IMR-90 (cell line): ENCODE measurements around the gene CYB5R3. TPM values are rescaled to one million over a fixed set of nuclear protein-coding genes. Genes with fewer than 3 reads are reported as not detected.
A peak's percentile ranks its signal among the peaks of the same experiment; 100 is the strongest.

Experiments
- ATAC-seq: fragments of 200-7000 bp; cut with Tn5 transposase; 2 replicates; pipeline ENCODE4 v1.9.1; 2020; ENCODE audit warnings: low read depth, mild to moderate bottlenecking, moderate library complexity
- BruUV-seq: library from RNA; stranded (reverse); fragments of 400-500 nt; replicated peaks from 2 replicates; lab custom pipeline; 2021; lab: Mats Ljungman, UMichigan
- CTCF ChIA-PET: fragments of 300-600 bp; formaldehyde crosslinking; extraction: SDS; loops from one replicate; lab custom pipeline; 2021; ENCODE audit warnings: antibody characterized with exemption; lab: Yijun Ruan, JAX
- POLR2A ChIA-PET: fragments of 300-600 bp; sonication (Branson Sonifier 250); formaldehyde crosslinking; loops from one replicate; lab custom pipeline; 2022; ENCODE audit warnings: antibody characterized with exemption; ENCODE audit not compliant: unreplicated experiment; lab: Charles Lee
- DNase-seq: peaks from one replicate; pipeline ENCODE4 v3.0.0; 2013
- H2AFZ ChIP-seq: replicated peaks from 2 replicates; pipeline ENCODE3; 2013; ENCODE audit warnings: low read length, mild to moderate bottlenecking; ENCODE audit not compliant: poor library complexity
- H2AK5ac ChIP-seq: 2 replicates; pipeline ENCODE4 v1.6.1; 2013; ENCODE audit warnings: low read depth, low read length, inconsistent platforms
- H2AK9ac ChIP-seq: replicated peaks from 2 replicates; pipeline ENCODE3; 2013; ENCODE audit warnings: mild to moderate bottlenecking, low read depth, low read length, moderate library complexity; ENCODE audit not compliant: poor library complexity
- H2BK120ac ChIP-seq: 2 replicates; pipeline ENCODE4 v1.6.1; 2013; ENCODE audit warnings: low read depth, low read length, inconsistent platforms
- H2BK15ac ChIP-seq: 3 replicates; pipeline ENCODE4 v1.6.1; 2013; ENCODE audit warnings: low read depth, low read length, inconsistent platforms
- H2BK20ac ChIP-seq: 2 replicates; pipeline ENCODE4 v1.6.1; 2013; ENCODE audit warnings: low read depth, mild to moderate bottlenecking, inconsistent platforms, low read length, moderate library complexity
- H2BK5ac ChIP-seq: 2 replicates; pipeline ENCODE4 v1.6.1; 2013; ENCODE audit warnings: mild to moderate bottlenecking, low read depth, low read length, inconsistent platforms; ENCODE audit not compliant: poor library complexity, severe bottlenecking
- H3K14ac ChIP-seq: replicated peaks from 2 replicates; pipeline ENCODE4 v1.6.1; 2013; ENCODE audit warnings: low read depth, low read length, inconsistent platforms
- H3K18ac ChIP-seq: 2 replicates; pipeline ENCODE4 v1.6.1; 2013; ENCODE audit warnings: low read depth, low read length, control low read depth
- H3K23ac ChIP-seq: 2 replicates; pipeline ENCODE4 v1.6.1; 2013; ENCODE audit warnings: low read depth, low read length, inconsistent platforms
- H3K27ac ChIP-seq: 2 replicates; pipeline ENCODE4 v1.5.1; 2013; ENCODE audit warnings: mild to moderate bottlenecking, control low read depth, low read length; ENCODE audit not compliant: insufficient read depth
- H3K27me3 ChIP-seq: 2 replicates; pipeline ENCODE4 v1.6.1; 2013; ENCODE audit warnings: low read length; ENCODE audit not compliant: control insufficient read depth, insufficient read depth
- H3K36me3 ChIP-seq: 2 replicates; pipeline ENCODE4 v1.6.1; 2013; ENCODE audit warnings: low read length, mixed read lengths; ENCODE audit not compliant: control insufficient read depth, insufficient read depth
- H3K4ac ChIP-seq: 2 replicates; pipeline ENCODE4 v1.6.1; 2013; ENCODE audit warnings: low read depth, low read length, inconsistent platforms
- H3K4me1 ChIP-seq: 2 replicates; pipeline ENCODE4 v1.6.1; 2013; ENCODE audit warnings: low read length, mixed read lengths; ENCODE audit not compliant: control insufficient read depth, insufficient read depth
- H3K4me2 ChIP-seq: 2 replicates; pipeline ENCODE4 v1.6.1; 2013; ENCODE audit warnings: low read depth, mild to moderate bottlenecking, control low read depth, low read length, moderate library complexity
- H3K4me3 ChIP-seq: 2 replicates; pipeline ENCODE4 v1.5.1; 2013; ENCODE audit warnings: low read depth, mild to moderate bottlenecking, control low read depth, low read length, moderate library complexity; ENCODE audit not compliant: insufficient read depth
- H3K56ac ChIP-seq: 2 replicates; pipeline ENCODE4 v1.6.1; 2013; ENCODE audit warnings: low read length, inconsistent platforms; ENCODE audit not compliant: insufficient read depth; ENCODE audit errors: extremely low read depth
- H3K79me1 ChIP-seq, 2 experiments: 2 replicates each; pipeline ENCODE4 v1.6.1; 2013; ENCODE audit warnings: low read length in 2 of 2, inconsistent platforms in 1 of 2, low read depth in 1 of 2
- H3K9ac ChIP-seq: 2 replicates; pipeline ENCODE4 v1.6.1; 2013; ENCODE audit warnings: low read depth, low read length, control low read depth
- H3K9me1 ChIP-seq: 2 replicates; pipeline ENCODE4 v1.6.1; 2013; ENCODE audit warnings: low read length, inconsistent platforms; ENCODE audit not compliant: insufficient read depth
- H3K9me3 ChIP-seq: 2 replicates; pipeline ENCODE4 v1.6.1; 2013; ENCODE audit warnings: low read length; ENCODE audit not compliant: control insufficient read depth, insufficient read depth
- H4K20me1 ChIP-seq: 2 replicates; pipeline ENCODE4 v1.6.1; 2013; ENCODE audit warnings: low read length, inconsistent platforms; ENCODE audit not compliant: insufficient read depth
- H4K5ac ChIP-seq: 2 replicates; pipeline ENCODE4 v1.6.1; 2013; ENCODE audit warnings: mild to moderate bottlenecking, low read depth, low read length, control low read depth
- H4K8ac ChIP-seq, 2 experiments: 2 replicates each; pipeline ENCODE4 v1.6.1; 2013; ENCODE audit warnings: low read depth in 2 of 2, low read length in 2 of 2, control low read depth in 1 of 2, inconsistent platforms in 1 of 2
- H4K91ac ChIP-seq: 2 replicates; pipeline ENCODE4 v1.6.1; 2013; ENCODE audit warnings: low read depth, low read length, inconsistent platforms; ENCODE audit not compliant: insufficient read depth
- BHLHE40 ChIP-seq: fragments of 150-350 bp; IDR thresholded peaks from 2 replicates; pipeline ENCODE4 v1.6.1; 2016; ENCODE audit warnings: mild to moderate bottlenecking, low read depth, low read length
- CEBPB ChIP-seq: IDR thresholded peaks from 2 replicates; pipeline ENCODE4 v1.6.1; 2012; ENCODE audit warnings: low read depth, low read length, improper control_type of control experiment
- CHD1 ChIP-seq: IDR thresholded peaks from 2 replicates; pipeline ENCODE4 v1.6.1; 2012; ENCODE audit warnings: low read depth, low read length, improper control_type of control experiment
- ELK1 ChIP-seq: fragments of 150-350 bp; IDR thresholded peaks from 2 replicates; pipeline ENCODE4 v1.6.1; 2016; ENCODE audit warnings: low read depth, mild to moderate bottlenecking, low read length, moderate library complexity, borderline replicate concordance
- FOS ChIP-seq: fragments of 150-350 bp; IDR thresholded peaks from 2 replicates; pipeline ENCODE4 v1.6.1; 2016; ENCODE audit warnings: low read depth, low read length
- MAFK ChIP-seq: IDR thresholded peaks from 2 replicates; pipeline ENCODE4 v1.6.1; 2012; ENCODE audit warnings: low read depth, low read length, improper control_type of control experiment
- MAZ ChIP-seq: IDR thresholded peaks from 2 replicates; pipeline ENCODE4 v1.6.1; 2012; ENCODE audit warnings: low read depth, mild to moderate bottlenecking, low read length, improper control_type of control experiment, moderate library complexity, borderline replicate concordance
- MXI1 ChIP-seq: IDR thresholded peaks from 2 replicates; pipeline ENCODE4 v1.6.1; 2012; ENCODE audit warnings: low read depth, mild to moderate bottlenecking, low read length, moderate library complexity, borderline replicate concordance
- NFE2L2 ChIP-seq: fragments of 150-350 bp; IDR thresholded peaks from 2 replicates; pipeline ENCODE4 v1.6.1; 2016; ENCODE audit warnings: low read depth, mild to moderate bottlenecking, low read length
- POLR2A ChIP-seq: IDR thresholded peaks from 2 replicates; pipeline ENCODE4 v1.6.1; 2012; ENCODE audit warnings: mild to moderate bottlenecking, low read depth, low read length
- RAD21 ChIP-seq: IDR thresholded peaks from 2 replicates; pipeline ENCODE4 v1.6.1; 2012; ENCODE audit warnings: low read length, improper control_type of control experiment
- RCOR1 ChIP-seq: IDR thresholded peaks from 2 replicates; pipeline ENCODE4 v1.6.1; 2012; ENCODE audit warnings: mild to moderate bottlenecking, low read length, improper control_type of control experiment; ENCODE audit not compliant: insufficient replicate concordance
- RFX5 ChIP-seq: IDR thresholded peaks from 2 replicates; pipeline ENCODE4 v1.8.0; 2012; ENCODE audit warnings: low read depth, mild to moderate bottlenecking, low read length, moderate library complexity
- SMC3 ChIP-seq: fragments of 150-350 bp; IDR thresholded peaks from 2 replicates; pipeline ENCODE4 v1.6.1; 2016; ENCODE audit warnings: low read depth, mild to moderate bottlenecking, antibody characterized with exemption, low read length, moderate library complexity
- USF2 ChIP-seq: fragments of 150-350 bp; IDR thresholded peaks from 2 replicates; pipeline ENCODE4 v1.6.1; 2017; ENCODE audit warnings: mild to moderate bottlenecking, antibody characterized with exemption, low read length, low read depth
- WGBS, 2 experiments: methylation state at CpG; one replicate each; pipeline versions ENCODE4 v1.1.5 to v1.1.7; 2013; ENCODE audit warnings: missing lambda C conversion rate in 2 of 2; ENCODE audit not compliant: insufficient read length in 1 of 2; ENCODE audit errors: extremely low coverage in 2 of 2; 5-methylcytosine and 5-hydroxymethylcytosine counted together
- dilution Hi-C: fragments of 300-500 bp; cut with HindIII; formaldehyde crosslinking; loops from one replicate; pipeline ENCODE4 v1.14.3; 2018; ENCODE audit warnings: low sequenced_read_pairs; ENCODE audit not compliant: unreplicated experiment
- in situ Hi-C: fragments of 300-500 bp; cut with MboI; formaldehyde crosslinking; loops from 3 replicates; pipeline ENCODE4 v1.14.3; 2019; ENCODE audit warnings: low sequenced_read_pairs, inconsistent platforms, mixed read lengths
- intact Hi-C: fragments of 100-400 bp; cut with micrococcal nuclease; formaldehyde crosslinking; loops from 2 replicates; pipeline ENCODE4 v1.10.0; 2022
- polyA plus RNA-seq, 3 experiments: library from polyadenylated mRNA; depleted of rRNA; stranded (reverse); fragments of >200 nt; gene quantifications; 2 replicates each; pipeline ENCODE4 v1.2.3, GENCODE V29; 2012; ENCODE audit warnings: low replicate concordance in 1 of 3
- total RNA-seq: library from RNA; depleted of rRNA; stranded (reverse); fragments of >200 nt; gene quantifications from 2 replicates; pipeline ENCODE4 v1.2.3, GENCODE V29; 2012
- TF ChIP-seq, protein P1 (sequence below): conservative IDR thresholded peaks from 2 replicates; pipeline ENCODE4 v1.5.1; 2012; ENCODE audit warnings: mild to moderate bottlenecking, low read depth, low read length, improper control_type of control experiment

The CYB5R3 gene
- total and polyA plus RNA-seq, 2 of the 4 experiments (the other 2 are of a cell fraction) = 44.1 to 362 TPM

DNA sequence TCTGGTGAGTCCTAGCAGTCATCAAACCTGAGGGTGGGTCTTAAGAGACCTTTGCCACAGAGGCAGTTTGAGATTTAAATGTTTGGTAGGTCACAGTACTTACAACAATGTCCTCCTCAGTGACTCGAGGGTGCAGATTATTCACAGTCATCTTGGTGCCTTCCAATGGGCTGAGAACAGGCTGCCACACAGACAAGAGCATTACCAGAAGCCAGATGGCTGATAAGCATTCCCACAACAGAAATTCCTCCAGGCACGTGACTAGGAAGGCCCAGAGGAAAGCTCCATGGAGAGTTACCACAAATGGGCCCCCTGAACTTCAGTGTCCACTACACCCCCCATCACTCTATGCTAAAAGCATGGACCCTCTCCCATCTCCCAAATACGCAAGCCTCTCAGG is 53.8 kb downstream of the CYB5R3 start:
- Histone ChIP-seq H2AFZ (peak overlapping the region; percentile 29), H3K27me3 (no peaks in the 10 kb centered on the region), H3K23ac (no peak overlapping the region), H2BK5ac (no peak overlapping the region), H3K4me3 (no peak overlapping the region), H3K4ac (no peak overlapping the region), H2AK9ac (no peak overlapping the region), H4K20me1 (peaks cover 25% of the 10 kb centered on the region), H3K79me1 (peaks cover 30 to 50% of the 10 kb centered on the region in 2 experiments), H2BK120ac (no peak overlapping the region), H3K14ac (no peak overlapping the region), H3K4me2 (no peak overlapping the region), H2BK20ac (no peak overlapping the region), H3K9ac (no peak overlapping the region), H3K56ac (no peak overlapping the region), H3K4me1 (no peaks in the 10 kb centered on the region), H3K9me3 (no peaks in the 10 kb centered on the region), H4K91ac (no peak overlapping the region), H3K18ac (no peak overlapping the region), H2BK15ac (no peak overlapping the region), H4K8ac (no peak overlapping the region), H4K5ac (no peak overlapping the region), H3K27ac (no peak overlapping the region), H3K9me1 (peaks cover 6% of the 10 kb centered on the region), H2AK5ac (no peak overlapping the region), H3K36me3 (peaks cover 63% of the 10 kb centered on the region)
- ChIA-PET POLR2A (no interaction called here), CTCF (interaction anchor here (1.4 kb wide), 1 partner anchor 13 kb away, joined by 3 read pairs; no protein-coding TSS in a partner anchor)
- intact Hi-C loops (no loop called here), in situ Hi-C loops (no loop called here), dilution Hi-C loops (no loop called here)
- no peak for ATAC-seq
- no TSS peak for BruUV-seq
- no peak for DNase-seq
- 100% methylated on average over 1 of the region's 3 CpGs; no CpG with 5 or more reads in 1 of the 2 experiments for WGBS, 2 experiments
- TF ChIP-seq USF2 (no peak), RFX5 (no peak), MAZ (no peak), ELK1 (no peak), BHLHE40 (no peak), MXI1 (no peak), NFE2L2 (no peak), POLR2A (no peak), RCOR1 (no peak), CEBPB (no peak), FOS (no peak), SMC3 (no peak), CHD1 (no peak), MAFK (no peak), RAD21 (no peak)
- TF ChIP-seq, protein P1, sequence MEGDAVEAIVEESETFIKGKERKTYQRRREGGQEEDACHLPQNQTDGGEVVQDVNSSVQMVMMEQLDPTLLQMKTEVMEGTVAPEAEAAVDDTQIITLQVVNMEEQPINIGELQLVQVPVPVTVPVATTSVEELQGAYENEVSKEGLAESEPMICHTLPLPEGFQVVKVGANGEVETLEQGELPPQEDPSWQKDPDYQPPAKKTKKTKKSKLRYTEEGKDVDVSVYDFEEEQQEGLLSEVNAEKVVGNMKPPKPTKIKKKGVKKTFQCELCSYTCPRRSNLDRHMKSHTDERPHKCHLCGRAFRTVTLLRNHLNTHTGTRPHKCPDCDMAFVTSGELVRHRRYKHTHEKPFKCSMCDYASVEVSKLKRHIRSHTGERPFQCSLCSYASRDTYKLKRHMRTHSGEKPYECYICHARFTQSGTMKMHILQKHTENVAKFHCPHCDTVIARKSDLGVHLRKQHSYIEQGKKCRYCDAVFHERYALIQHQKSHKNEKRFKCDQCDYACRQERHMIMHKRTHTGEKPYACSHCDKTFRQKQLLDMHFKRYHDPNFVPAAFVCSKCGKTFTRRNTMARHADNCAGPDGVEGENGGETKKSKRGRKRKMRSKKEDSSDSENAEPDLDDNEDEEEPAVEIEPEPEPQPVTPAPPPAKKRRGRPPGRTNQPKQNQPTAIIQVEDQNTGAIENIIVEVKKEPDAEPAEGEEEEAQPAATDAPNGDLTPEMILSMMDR = no peak
